Stomach (tissue), 9 donors: ENCODE data around the gene GUCY2C. TPM values are rescaled to one million over a fixed set of nuclear protein-coding genes. Genes with fewer than 3 reads are reported as not detected.
A peak's percentile ranks its signal among the peaks of the same experiment; 100 is the strongest.

Source experiments
- DNase-seq, 2 donors: peaks; one replicate each; pipeline versions ENCODE4 v3.0.0 to v3.0.0-alpha.2; 2013 to 2019
- H3K27ac ChIP-seq, 5 donors: fragments of 200-600 bp in 4 of 5; sonication (generic) in 4 of 5; one replicate each; pipeline ENCODE4 v1.5.1; 2013 to 2019; ENCODE audit warnings: mild to moderate bottlenecking in 1 of 5, moderate library complexity in 1 of 5
- H3K27me3 ChIP-seq, 3 donors: fragments of 200-600 bp; sonication (generic); one replicate each; pipeline ENCODE4 v1.5.1; 2017 to 2019; ENCODE audit warnings: mixed run types in 1 of 3
- H3K36me3 ChIP-seq, 4 donors: fragments of 200-600 bp; sonication (generic); 1 replicate in 3 of 4; 2 replicates in 1 of 4; pipeline ENCODE4 v1.5.1; 2016 to 2019
- H3K4me1 ChIP-seq, 4 donors: fragments of 200-600 bp; sonication (generic); one replicate each; pipeline ENCODE4 v1.5.1; 2016 to 2019
- H3K4me3 ChIP-seq, 4 donors: fragments of 200-600 bp; sonication (generic) in 3 of 4; one replicate each; pipeline ENCODE4 v1.5.1; 2016 to 2019; ENCODE audit warnings: mild to moderate bottlenecking in 1 of 4
- H3K9me3 ChIP-seq, 4 donors: fragments of 200-600 bp; sonication (generic); one replicate each; pipeline ENCODE4 v1.5.1; 2016 to 2019
- CTCF ChIP-seq, 7 experiments: fragments of 450-650 bp in 4 of 7; fragments of 200-600 bp in 3 of 7; sonication (generic) in 3 of 7; IDR thresholded peaks; one replicate each; pipeline ENCODE4 v1.5.1; 2016 to 2019; ENCODE audit warnings: antibody characterized with exemption in 7 of 7, control low read depth in 2 of 7, mild to moderate bottlenecking in 1 of 7
- EP300 ChIP-seq: sonication (generic); formaldehyde crosslinking; IDR thresholded peaks from one replicate; pipeline ENCODE4 v1.6.1; 2017; ENCODE audit warnings: antibody characterized with exemption
- POLR2A ChIP-seq, 4 donors: fragments of 450-650 bp; IDR thresholded peaks; one replicate each; pipeline ENCODE4 v1.6.1; 2016; ENCODE audit warnings: antibody characterized with exemption in 4 of 4, control low read depth in 2 of 4, mild to moderate bottlenecking in 1 of 4, moderate library complexity in 1 of 4
- POLR2AphosphoS5 ChIP-seq, 3 donors: sonication (generic); formaldehyde crosslinking; IDR thresholded peaks; one replicate each; pipeline ENCODE4 v1.6.1; 2016; ENCODE audit warnings: antibody characterized with exemption in 3 of 3
- WGBS, 5 donors: extraction: QIAGEN DNeasy Blood & Tissue Kit in 3 of 5; methylation state at CpG; one replicate each; pipeline versions ENCODE4 v1.1.5 to v1.1.7; 2013 to 2018; 5-methylcytosine and 5-hydroxymethylcytosine counted together
- intact Hi-C: fragments of 100-400 bp; cut with DNase I; formaldehyde crosslinking; loops from one replicate; pipeline ENCODE4 v1.15.1; 2023; ENCODE audit warnings: low total_unique reads
- polyA plus RNA-seq, 3 donors: library from polyadenylated mRNA; stranded (reverse); fragments of 200-250 nt; gene quantifications; one replicate each; pipeline ENCODE4 v1.2.3, GENCODE V29; 2013
- total RNA-seq, 5 donors: library from RNA; depleted of rRNA; stranded (reverse); fragments of >200 nt; gene quantifications; one replicate each; pipeline versions ENCODE4 v1.1.0 to v1.2.3, GENCODE V29; 2014 to 2016
- donor health status: healthy with polysubstance abuse.
- donor health status: Bipolar disorder and iron deficiency.
- donor health status: healthy.

Gene GUCY2C
- total and polyA plus RNA-seq, 8 donors: 0.05 to 31.0 (median 1.4) TPM; not detected in 4

- no peak for DNase-seq
- peaks cover 0 to 7% (median 3%) of the 10 kb centered on the region in 4 donors for H3K9me3 ChIP-seq
- no peak for TF ChIP-seq CTCF (IDR thresholded peaks at IDR 0.05)
- TF ChIP-seq POLR2A (IDR thresholded peaks at IDR 0.05): no peak
- TF ChIP-seq POLR2AphosphoS5 (IDR thresholded peaks at IDR 0.05): no peak
- no peak for TF ChIP-seq EP300
- no peaks in the 10 kb centered on the region for H3K36me3 ChIP-seq
- intact Hi-C loops: no loop called here
- H3K4me3 ChIP-seq: no peak overlapping the region
- H3K4me1 ChIP-seq: no peaks in the 10 kb centered on the region
- no peaks in the 10 kb centered on the region for H3K27me3 ChIP-seq
- no peak overlapping the region for H3K27ac ChIP-seq
Measured at GRCh38 chr12:14635776-14636175, 60.6 kb downstream of the GUCY2C start.

GRCh38 chr12:14630793-14631192, 65.6 kb downstream of the GUCY2C start:
- no peak overlapping the region for H3K4me3 ChIP-seq
- TF ChIP-seq CTCF (IDR thresholded peaks at IDR 0.05) (no peak), EP300 (no peak), POLR2AphosphoS5 (IDR thresholded peaks at IDR 0.05) (no peak), POLR2A (IDR thresholded peaks at IDR 0.05) (no peak)
- no peaks in the 10 kb centered on the region for H3K27me3 ChIP-seq
- no peak for DNase-seq
- no peak overlapping the region for H3K27ac ChIP-seq
- 49 to 66% (median 54%) methylated on average over 3 of the region's 3 CpGs for WGBS, 5 donors
- intact Hi-C loops: no loop called here
- peaks cover 0 to 7% (median 2%) of the 10 kb centered on the region in 4 donors for H3K4me1 ChIP-seq
- H3K36me3 ChIP-seq: no peaks in the 10 kb centered on the region
- H3K9me3 ChIP-seq: no peaks in the 10 kb centered on the region

- Histone ChIP-seq H3K27ac (no peak overlapping the region), H3K27me3 (no peaks in the 10 kb centered on the region), H3K4me3 (no peak overlapping the region), H3K9me3 (no peaks in the 10 kb centered on the region), H3K4me1 (peaks cover 0 to 7% (median 2%) of the 10 kb centered on the region in 4 donors), H3K36me3 (no peaks in the 10 kb centered on the region)
- WGBS, 5 donors: 11 to 20% (median 16%) methylated on average over 8 of the region's 8 CpGs
- peak; percentile 75 to 91 for DNase-seq
- TF ChIP-seq CTCF (IDR thresholded peaks at IDR 0.05) (peak in 5 of 7 experiments; percentile 84 to 99 (median 91)), EP300 (no peak), POLR2AphosphoS5 (IDR thresholded peaks at IDR 0.05) (peak in 1 of 3 donors; percentile 33), POLR2A (IDR thresholded peaks at IDR 0.05) (no peak)
- intact Hi-C loops: no loop called here
Measured at GRCh38 chr12:14629832-14630710, 66.3 kb downstream of the GUCY2C start.

- no peak overlapping the region for H3K4me3 ChIP-seq
- WGBS, 5 donors: 63 to 74% (median 68%) methylated on average over 5 of the region's 5 CpGs
- H3K9me3 ChIP-seq: no peaks in the 10 kb centered on the region
- intact Hi-C loops: no loop called here
- H3K4me1 ChIP-seq: peaks cover 0 to 7% (median 2%) of the 10 kb centered on the region in 4 donors
- no peaks in the 10 kb centered on the region for H3K36me3 ChIP-seq
- TF ChIP-seq EP300: no peak
- TF ChIP-seq POLR2A (IDR thresholded peaks at IDR 0.05): no peak
- TF ChIP-seq CTCF (IDR thresholded peaks at IDR 0.05): no peak
- no peak for TF ChIP-seq POLR2AphosphoS5 (IDR thresholded peaks at IDR 0.05)
- no peaks in the 10 kb centered on the region for H3K27me3 ChIP-seq
- no peak for DNase-seq
- no peak overlapping the region for H3K27ac ChIP-seq
Measured at GRCh38 chr12:14628771-14629170, 67.6 kb downstream of the GUCY2C start.
